Liver (tissue), 10 donors: ENCODE results near the gene IL23A. TPM values are rescaled to one million over a fixed set of nuclear protein-coding genes. Genes with fewer than 3 reads are reported as not detected.

Experiments
- DNase-seq: peaks from one replicate; pipeline ENCODE4 v3.0.0-alpha.2; 2017; ENCODE audit warnings: low spot score
- H3K27ac ChIP-seq, 2 donors: one replicate each; pipeline ENCODE4 v1.7.0; 2013; ENCODE audit warnings: inconsistent platforms in 2 of 2, low read length in 2 of 2, control low read depth in 1 of 2, low read depth in 1 of 2, mild to moderate bottlenecking in 1 of 2
- H3K27me3 ChIP-seq, 4 donors: one replicate each; pipeline versions ENCODE4 v1.6.1 to v1.7.0; 2013; ENCODE audit warnings: low read length in 3 of 4, inconsistent platforms in 1 of 4, mild to moderate bottlenecking in 1 of 4, moderate library complexity in 1 of 4; ENCODE audit not compliant: control insufficient read depth in 4 of 4, insufficient read depth in 4 of 4
- H3K36me3 ChIP-seq, 4 donors: one replicate each; pipeline versions ENCODE4 v1.6.1 to v1.7.0; 2013; ENCODE audit warnings: low read length in 3 of 4, mild to moderate bottlenecking in 3 of 4, low read depth in 1 of 4, moderate library complexity in 1 of 4; ENCODE audit not compliant: control insufficient read depth in 4 of 4, insufficient read depth in 3 of 4
- H3K4me1 ChIP-seq, 4 donors: one replicate each; pipeline versions ENCODE4 v1.6.1 to v1.7.0; 2013; ENCODE audit warnings: low read length in 3 of 4, mild to moderate bottlenecking in 3 of 4, moderate library complexity in 1 of 4; ENCODE audit not compliant: control insufficient read depth in 4 of 4, insufficient read depth in 4 of 4
- H3K4me3 ChIP-seq, 3 donors: one replicate each; pipeline versions ENCODE4 v1.6.1 to v1.7.0; 2013; ENCODE audit warnings: low read length in 3 of 3, control low read depth in 1 of 3, low read depth in 1 of 3, mild to moderate bottlenecking in 1 of 3
- H3K9ac ChIP-seq, 2 donors: one replicate each; pipeline ENCODE4 v1.7.0; 2013; ENCODE audit warnings: low read length in 2 of 2, mild to moderate bottlenecking in 2 of 2, moderate library complexity in 2 of 2, control low read depth in 1 of 2, low read depth in 1 of 2
- H3K9me3 ChIP-seq, 4 donors: one replicate each; pipeline versions ENCODE4 v1.6.1 to v1.7.0; 2013; ENCODE audit warnings: low read length in 3 of 4; ENCODE audit not compliant: control insufficient read depth in 4 of 4
- ATF3 ChIP-seq: IDR thresholded peaks from 2 replicates; pipeline ENCODE4 v1.6.1; 2016; ENCODE audit warnings: antibody characterized with exemption
- CTCF ChIP-seq: fragments of 150-350 bp; IDR thresholded peaks from 2 replicates; pipeline ENCODE4 v1.5.1; 2017; ENCODE audit warnings: improper control_type of control experiment, low read depth, low read length; ENCODE audit not compliant: missing input control
- EGR1 ChIP-seq, 2 donors: IDR thresholded peaks; 2 replicates each; pipeline ENCODE4 v1.6.1; 2016 to 2018; ENCODE audit warnings: antibody characterized with exemption in 2 of 2, low read depth in 2 of 2
- FOXA1 ChIP-seq: IDR thresholded peaks from 2 replicates; pipeline ENCODE4 v1.6.1; 2016; ENCODE audit warnings: antibody characterized with exemption
- FOXA2 ChIP-seq: IDR thresholded peaks from 2 replicates; pipeline ENCODE4 v1.6.1; 2016; ENCODE audit warnings: antibody characterized with exemption
- GABPA ChIP-seq, 2 donors: IDR thresholded peaks in 1 of 2; conservative IDR thresholded peaks in 1 of 2; 2 replicates each; pipeline ENCODE4 v1.6.1; 2016; ENCODE audit warnings: antibody characterized with exemption in 2 of 2, mild to moderate bottlenecking in 1 of 2, moderate library complexity in 1 of 2
- HNF4A ChIP-seq, 2 donors: conservative IDR thresholded peaks; 2 replicates each; pipeline ENCODE4 v1.6.1; 2016; ENCODE audit warnings: antibody characterized with exemption in 2 of 2, mild to moderate bottlenecking in 2 of 2
- HNF4G ChIP-seq: IDR thresholded peaks from 2 replicates; pipeline ENCODE4 v1.6.1; 2016; ENCODE audit warnings: antibody characterized with exemption
- JUND ChIP-seq, 2 donors: IDR thresholded peaks; 2 replicates each; pipeline ENCODE4 v1.6.1; 2016; ENCODE audit warnings: antibody characterized with exemption in 2 of 2
- MAX ChIP-seq: IDR thresholded peaks from 2 replicates; pipeline ENCODE4 v1.6.1; 2016; ENCODE audit warnings: antibody characterized with exemption
- NR2F2 ChIP-seq: IDR thresholded peaks from 2 replicates; pipeline ENCODE4 v1.6.1; 2016; ENCODE audit warnings: antibody characterized with exemption
- RAD21 ChIP-seq, 2 donors: IDR thresholded peaks; 2 replicates each; pipeline ENCODE4 v1.6.1; 2016; ENCODE audit warnings: antibody characterized with exemption in 2 of 2, mild to moderate bottlenecking in 2 of 2
- REST ChIP-seq: IDR thresholded peaks from 2 replicates; pipeline ENCODE4 v1.6.1; 2016; ENCODE audit warnings: antibody characterized with exemption, mild to moderate bottlenecking
- RXRA ChIP-seq, 2 donors: IDR thresholded peaks; 2 replicates each; pipeline ENCODE4 v1.6.1; 2017 to 2018; ENCODE audit warnings: antibody characterized with exemption in 2 of 2, mild to moderate bottlenecking in 1 of 2
- SP1 ChIP-seq: IDR thresholded peaks from 2 replicates; pipeline ENCODE4 v1.6.1; 2018; ENCODE audit warnings: antibody characterized with exemption, mild to moderate bottlenecking
- TAF1 ChIP-seq: conservative IDR thresholded peaks from 2 replicates; pipeline ENCODE4 v1.6.1; 2016; ENCODE audit warnings: antibody characterized with exemption, mild to moderate bottlenecking
- YY1 ChIP-seq: IDR thresholded peaks from 2 replicates; pipeline ENCODE4 v1.6.1; 2016; ENCODE audit warnings: antibody characterized with exemption, mild to moderate bottlenecking
- ZBTB33 ChIP-seq: IDR thresholded peaks from 2 replicates; pipeline ENCODE4 v1.6.1; 2016; ENCODE audit warnings: antibody characterized with exemption
- WGBS: extraction: QIAGEN DNeasy Blood & Tissue Kit; methylation state at CpG from one replicate; pipeline ENCODE4 v1.1.7; 2013; 5-methylcytosine and 5-hydroxymethylcytosine counted together
- polyA plus RNA-seq, 2 donors: library from polyadenylated mRNA; stranded (reverse) in 1 of 2; unstranded in 1 of 2; fragments of 200-250 nt in 1 of 2; fragments of >200 nt in 1 of 2; fragmentation: Nextera tagmentation in 1 of 2; extraction: Ambion mirVana in 1 of 2; gene quantifications; one replicate each; pipeline versions ENCODE4 v1.2.1 to v1.2.3, GENCODE V29; 2013 to 2015
- small RNA-seq: library from RNA; depleted of rRNA; stranded (forward); fragments of <200 nt; gene quantifications from one replicate; pipeline ENCODE3, GENCODE V24; 2014
- total RNA-seq, 2 donors: library from RNA; depleted of rRNA; stranded (reverse); fragments of >200 nt; gene quantifications; one replicate each; pipeline ENCODE4 v1.2.3, GENCODE V29; 2014
- donor health status: healthy.
- donor health status: healthy.
- donor health status: healthy.
- donor health status: healthy.
- donor health status: healthy.

Gene IL23A
- total and polyA plus RNA-seq, 4 donors, result 0.14 to 0.25 (median 0.22) TPM; not detected in 1

- no peak for TF ChIP-seq CTCF
- no peak for TF ChIP-seq NR2F2
- TF ChIP-seq RAD21 (IDR thresholded peaks at IDR 0.05), result no peak
- TF ChIP-seq FOXA1, result no peak
- no peak for TF ChIP-seq HNF4G
- no peak for TF ChIP-seq ATF3
- TF ChIP-seq MAX, result no peak
- TF ChIP-seq YY1, result no peak
- TF ChIP-seq HNF4A (conservative IDR thresholded peaks at IDR 0.05), result no peak
- no peak for TF ChIP-seq TAF1
- no peak for TF ChIP-seq JUND (IDR thresholded peaks at IDR 0.05)
- no peak for TF ChIP-seq REST
- TF ChIP-seq SP1, result no peak
- TF ChIP-seq EGR1 (IDR thresholded peaks at IDR 0.05; ENCODE audit: low read depth in 2 of 2), result no peak
- no peak for TF ChIP-seq ZBTB33
- TF ChIP-seq GABPA (IDR thresholded peaks at IDR 0.05 in 1 of 2, conservative IDR thresholded peaks at IDR 0.05 in 1 of 2), result no peak
- no peak for TF ChIP-seq RXRA (IDR thresholded peaks at IDR 0.05)
- TF ChIP-seq FOXA2, result no peak
- Histone ChIP-seq H3K4me3 (no peak overlapping the region), H3K9me3 (no peaks in the 10 kb centered on the region), H3K4me1 (no peaks in the 10 kb centered on the region), H3K27me3 (no peaks in the 10 kb centered on the region), H3K27ac (no peak overlapping the region), H3K9ac (no peak overlapping the region), H3K36me3 (no peaks in the 10 kb centered on the region)
- WGBS, result 86% methylated on average over 5 of the region's 5 CpGs
- DNase-seq, result no peak
Observed at GRCh38 chr12:56389412-56389811, 50.7 kb downstream of the IL23A start.

Small RNA genes within 50 kb of the gene (small RNA-seq; reads per million reads assigned to genes)
- gene RNU7-40P, result not detected

Other genes starting within 250 kb of the IL23A start
- gene PA2G4, start 234.3 kb upstream of the IL23A start, total RNA-seq, result 100 to 1,000 TPM in 1 of 2 donors, 10 to 100 TPM in 1; 74.3 to 148 TPM
- 10 to 100 TPM; 56.8 to 62.9 TPM for gene PA2G4, start 234.3 kb upstream of the IL23A start, polyA plus RNA-seq
- gene RPL41, start 222.3 kb upstream of the IL23A start, total RNA-seq, result 1,000 to 10,000 TPM in 1 of 2 donors, 100 to 1,000 TPM in 1; 979 to 1,323 TPM
- 1,000 to 10,000 TPM; 1,640 to 2,155 TPM for gene RPL41, start 222.3 kb upstream of the IL23A start, polyA plus RNA-seq
- gene ZC3H10, start 220.6 kb upstream of the IL23A start, total RNA-seq, result 1 to 10 TPM; 2.0 to 5.2 TPM
- 1 to 10 TPM; 1.3 to 1.8 TPM for gene ZC3H10, start 220.6 kb upstream of the IL23A start, polyA plus RNA-seq
- 10 to 100 TPM; 59.5 to 93.5 TPM for gene ESYT1, start 210.6 kb upstream of the IL23A start, total RNA-seq
- 10 to 100 TPM; 41.0 to 58.1 TPM for gene ESYT1, start 210.6 kb upstream of the IL23A start, polyA plus RNA-seq
- gene MYL6B, start 186.3 kb upstream of the IL23A start, total RNA-seq, result 10 to 100 TPM in 1 of 2 donors, 1 to 10 TPM in 1; 3.7 to 14.2 TPM
- gene MYL6B, start 186.3 kb upstream of the IL23A start, polyA plus RNA-seq, result 10 to 100 TPM; 11.2 to 13.9 TPM
- gene MYL6, start 180.5 kb upstream of the IL23A start, total RNA-seq, result 100 to 1,000 TPM; 298 to 482 TPM
- 100 to 1,000 TPM; 766 to 975 TPM for gene MYL6, start 180.5 kb upstream of the IL23A start, polyA plus RNA-seq
- 10 to 100 TPM; 20.5 to 24.6 TPM for gene SMARCC2, start 149.4 kb upstream of the IL23A start, total RNA-seq
- 10 to 100 TPM; 12.8 to 24.8 TPM for gene SMARCC2, start 149.4 kb upstream of the IL23A start, polyA plus RNA-seq
- 10 to 100 TPM; 22.1 to 31.8 TPM for gene RNF41, start 117.0 kb upstream of the IL23A start, total RNA-seq
- 10 to 100 TPM in 1 of 2 donors, 1 to 10 TPM in 1; 7.6 to 11.5 TPM for gene RNF41, start 117.0 kb upstream of the IL23A start, polyA plus RNA-seq
- gene NABP2, start 114.5 kb upstream of the IL23A start, total RNA-seq, result 10 to 100 TPM; 10.8 to 13.1 TPM
- gene NABP2, start 114.5 kb upstream of the IL23A start, polyA plus RNA-seq, result 10 to 100 TPM; 12.1 to 14.5 TPM
- gene SLC39A5, start 108.8 kb upstream of the IL23A start, total RNA-seq, result 100 to 1,000 TPM; 157 to 195 TPM
- 100 to 1,000 TPM; 125 to 126 TPM for gene SLC39A5, start 108.8 kb upstream of the IL23A start, polyA plus RNA-seq
- 10 to 100 TPM in 1 of 2 donors, 1 to 10 TPM in 1; 8.3 to 13.6 TPM for gene ANKRD52, start 80.5 kb upstream of the IL23A start, total RNA-seq
- gene ANKRD52, start 80.5 kb upstream of the IL23A start, polyA plus RNA-seq, result 10 to 100 TPM in 1 of 2 donors, 1 to 10 TPM in 1; 5.4 to 10.3 TPM
- gene COQ10A, start 71.9 kb upstream of the IL23A start, total RNA-seq, result 10 to 100 TPM in 1 of 2 donors, 1 to 10 TPM in 1; 3.2 to 40.7 TPM
- gene COQ10A, start 71.9 kb upstream of the IL23A start, polyA plus RNA-seq, result 10 to 100 TPM in 1 of 2 donors, 1 to 10 TPM in 1; 9.5 to 21.6 TPM
- gene CS, start 38.6 kb upstream of the IL23A start, total RNA-seq, result 10 to 100 TPM; 59.0 to 79.9 TPM
- 10 to 100 TPM; 33.8 to 36.0 TPM for gene CS, start 38.6 kb upstream of the IL23A start, polyA plus RNA-seq
- gene CNPY2, start 22.9 kb upstream of the IL23A start, total RNA-seq, result 10 to 100 TPM; 24.6 to 68.7 TPM
- gene CNPY2, start 22.9 kb upstream of the IL23A start, polyA plus RNA-seq, result 100 to 1,000 TPM in 1 of 2 donors, 10 to 100 TPM in 1; 72.6 to 163 TPM
- gene PAN2, start 4.9 kb upstream of the IL23A start, total RNA-seq, result 10 to 100 TPM; 20.5 to 92.4 TPM
- gene PAN2, start 4.9 kb upstream of the IL23A start, polyA plus RNA-seq, result 10 to 100 TPM; 26.9 to 28.5 TPM
- 100 to 1,000 TPM in 1 of 2 donors, 10 to 100 TPM in 1; 68.7 to 219 TPM for gene STAT2, start 21.2 kb downstream of the IL23A start, total RNA-seq
- gene STAT2, start 21.2 kb downstream of the IL23A start, polyA plus RNA-seq, result 10 to 100 TPM; 48.4 to 64.5 TPM
- gene APOF, start 24.0 kb downstream of the IL23A start, total RNA-seq, result 100 to 1,000 TPM in 1 of 2 donors, 10 to 100 TPM in 1; 11.9 to 109 TPM
- gene APOF, start 24.0 kb downstream of the IL23A start, polyA plus RNA-seq, result 100 to 1,000 TPM; 203 to 335 TPM
- gene TIMELESS, start 110.5 kb downstream of the IL23A start, total RNA-seq, result 10 to 100 TPM; 12.9 to 17.6 TPM
- gene TIMELESS, start 110.5 kb downstream of the IL23A start, polyA plus RNA-seq, result 1 to 10 TPM; 5.1 to 7.8 TPM
- under 1 TPM; 0.09 to 0.50 TPM for gene MIP, start 115.8 kb downstream of the IL23A start, total RNA-seq
- under 1 TPM; 0.28 to 0.60 TPM for gene MIP, start 115.8 kb downstream of the IL23A start, polyA plus RNA-seq
- 1 to 10 TPM; 3.8 to 7.6 TPM for gene SPRYD4, start 129.7 kb downstream of the IL23A start, total RNA-seq
- gene SPRYD4, start 129.7 kb downstream of the IL23A start, polyA plus RNA-seq, result 10 to 100 TPM in 1 of 2 donors, 1 to 10 TPM in 1; 7.7 to 13.0 TPM
- 10 to 100 TPM; 42.2 to 53.8 TPM for gene GLS2, start 149.3 kb downstream of the IL23A start, total RNA-seq
- gene GLS2, start 149.3 kb downstream of the IL23A start, polyA plus RNA-seq, result 10 to 100 TPM; 28.0 to 53.7 TPM
- 1 to 10 TPM; 2.3 to 3.8 TPM for gene RBMS2, start 182.9 kb downstream of the IL23A start, total RNA-seq
- gene RBMS2, start 182.9 kb downstream of the IL23A start, polyA plus RNA-seq, result 1 to 10 TPM; 1.2 to 1.3 TPM